HFF-Myc (cell line): ENCODE results near the gene TMEM150B.

Experiments used
- DNase-seq: peaks from one replicate; pipeline ENCODE4 v3.0.0-alpha.2; 2011; ENCODE audit warnings: low read depth; ENCODE audit errors: extremely low read depth
- H3K4me3 ChIP-seq: replicated peaks from 2 replicates; pipeline ENCODE4 v1.5.1; 2011; ENCODE audit warnings: low read depth, mild to moderate bottlenecking, control low read depth, low read length
- TF ChIP-seq, protein P1 (sequence below): IDR thresholded peaks from 2 replicates; pipeline ENCODE4 v1.5.1; 2012; ENCODE audit warnings: mild to moderate bottlenecking, low read depth, low read length, control low read depth; ENCODE audit errors: missing control alignments

The TMEM150B gene

DNA sequence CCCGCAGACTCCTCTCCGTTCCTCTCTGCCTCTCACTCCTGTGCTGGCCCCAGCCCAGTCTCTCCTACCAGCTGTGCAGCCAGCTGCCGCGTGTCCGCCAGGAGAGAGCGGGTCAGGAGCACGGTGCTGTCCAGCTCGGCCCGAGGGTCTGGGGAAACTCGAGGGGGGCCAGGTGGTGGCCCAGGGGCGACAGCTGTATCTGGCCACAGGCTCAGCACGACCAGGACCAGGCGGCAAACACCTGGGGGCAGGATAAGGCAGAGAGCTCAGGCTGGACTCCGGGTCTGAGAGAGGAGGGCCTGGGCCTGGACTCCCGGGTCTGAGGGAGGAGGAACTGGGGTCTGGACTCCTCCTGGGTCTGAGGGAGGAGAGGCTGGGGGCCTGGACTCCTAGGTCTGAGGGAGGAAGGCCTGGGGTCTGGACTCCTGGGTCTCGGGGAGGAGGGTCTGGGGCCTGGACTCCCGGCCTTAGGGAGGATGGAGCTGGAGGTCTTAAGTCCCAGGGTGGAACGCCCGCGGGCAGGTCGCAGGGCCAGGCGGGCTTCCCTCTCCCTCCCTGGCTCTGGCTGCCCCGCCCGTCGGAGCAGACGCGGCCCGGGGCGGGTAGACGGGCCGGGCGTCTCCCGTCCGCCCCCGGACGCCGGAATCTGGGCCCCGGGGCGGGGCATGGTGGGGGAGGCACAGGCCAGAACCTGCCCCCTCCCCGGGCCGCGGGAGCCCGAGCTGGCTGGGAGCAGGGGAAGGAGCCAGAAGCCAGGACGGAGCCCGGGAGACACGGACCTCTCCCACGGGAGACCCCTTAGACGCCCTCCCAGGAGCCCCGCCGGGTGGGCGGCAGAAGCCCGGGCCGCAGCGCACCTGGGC lies 43.8 kb upstream of the TMEM150B start:
- no peak for DNase-seq
- H3K4me3 ChIP-seq: peak overlapping the region; percentile 35
- TF ChIP-seq, protein P1, sequence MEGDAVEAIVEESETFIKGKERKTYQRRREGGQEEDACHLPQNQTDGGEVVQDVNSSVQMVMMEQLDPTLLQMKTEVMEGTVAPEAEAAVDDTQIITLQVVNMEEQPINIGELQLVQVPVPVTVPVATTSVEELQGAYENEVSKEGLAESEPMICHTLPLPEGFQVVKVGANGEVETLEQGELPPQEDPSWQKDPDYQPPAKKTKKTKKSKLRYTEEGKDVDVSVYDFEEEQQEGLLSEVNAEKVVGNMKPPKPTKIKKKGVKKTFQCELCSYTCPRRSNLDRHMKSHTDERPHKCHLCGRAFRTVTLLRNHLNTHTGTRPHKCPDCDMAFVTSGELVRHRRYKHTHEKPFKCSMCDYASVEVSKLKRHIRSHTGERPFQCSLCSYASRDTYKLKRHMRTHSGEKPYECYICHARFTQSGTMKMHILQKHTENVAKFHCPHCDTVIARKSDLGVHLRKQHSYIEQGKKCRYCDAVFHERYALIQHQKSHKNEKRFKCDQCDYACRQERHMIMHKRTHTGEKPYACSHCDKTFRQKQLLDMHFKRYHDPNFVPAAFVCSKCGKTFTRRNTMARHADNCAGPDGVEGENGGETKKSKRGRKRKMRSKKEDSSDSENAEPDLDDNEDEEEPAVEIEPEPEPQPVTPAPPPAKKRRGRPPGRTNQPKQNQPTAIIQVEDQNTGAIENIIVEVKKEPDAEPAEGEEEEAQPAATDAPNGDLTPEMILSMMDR: no peak

DNA sequence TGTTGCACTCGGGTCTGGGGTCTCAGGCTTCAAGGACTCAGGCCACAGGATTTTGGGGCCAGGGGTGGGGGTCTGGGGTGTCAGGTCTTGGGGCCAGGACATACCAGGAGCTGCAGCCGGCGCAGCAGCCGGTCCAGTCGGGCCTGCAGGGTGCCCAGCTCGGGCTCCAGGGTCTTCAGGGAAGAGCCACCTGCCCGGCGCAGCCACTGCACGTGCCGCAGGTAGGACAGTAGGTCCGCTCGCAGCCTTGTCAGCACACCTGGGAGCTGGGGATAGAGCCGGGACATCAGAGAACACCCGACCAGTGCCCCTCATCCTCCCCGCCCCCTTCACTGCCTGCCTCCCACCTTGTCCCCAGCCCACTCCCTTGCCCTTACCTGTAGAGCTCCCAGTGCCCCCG lies 43.0 kb upstream of the TMEM150B start:
- no peak overlapping the region for H3K4me3 ChIP-seq
- TF ChIP-seq, protein P1: no peak
- DNase-seq: no peak

DNA sequence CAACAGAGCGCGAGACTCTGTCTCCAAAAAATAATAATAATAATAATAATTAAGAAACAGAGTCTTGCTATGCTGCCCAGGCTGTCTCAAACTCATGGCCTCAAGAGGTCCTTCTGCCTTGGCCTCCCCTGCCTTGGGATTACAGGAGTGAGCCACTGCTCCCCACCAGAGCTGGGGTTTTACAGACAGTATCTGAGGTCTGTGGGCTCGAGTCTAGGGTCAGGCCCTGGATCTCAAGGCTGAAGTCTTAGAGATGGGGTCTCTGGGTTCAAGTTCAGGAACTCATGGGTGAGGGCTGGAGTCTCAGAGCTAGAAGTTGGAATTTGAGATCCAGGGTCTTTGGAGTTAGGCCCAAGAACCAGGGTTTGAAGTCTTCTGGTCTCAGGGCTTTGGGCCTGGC lies 41.6 kb upstream of the TMEM150B start:
- DNase-seq: no peak
- H3K4me3 ChIP-seq: no peak overlapping the region
- TF ChIP-seq, protein P1: no peak

DNA sequence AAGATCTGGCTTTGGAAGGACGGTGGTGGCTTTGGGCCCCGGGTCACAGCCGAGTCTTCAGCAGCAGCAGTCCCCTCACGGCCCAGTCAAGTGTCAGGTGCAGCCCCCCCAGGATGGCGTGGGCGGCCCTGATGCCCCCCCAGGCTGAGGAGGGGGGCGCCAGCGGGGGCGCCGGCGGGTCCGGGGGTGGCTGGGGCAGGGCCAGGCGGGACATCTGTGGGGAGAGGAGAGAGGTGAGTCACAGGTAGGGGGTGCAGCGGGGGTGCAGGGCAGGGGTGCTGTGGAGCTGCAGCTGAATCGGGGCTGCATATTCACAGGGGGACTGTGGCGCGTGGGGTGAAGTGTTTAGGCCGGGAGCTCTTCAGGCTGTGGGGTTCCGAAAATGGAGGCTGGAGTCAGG lies 40.8 kb upstream of the TMEM150B start:
- TF ChIP-seq, protein P1: no peak
- DNase-seq: no peak
- no peak overlapping the region for H3K4me3 ChIP-seq

DNA sequence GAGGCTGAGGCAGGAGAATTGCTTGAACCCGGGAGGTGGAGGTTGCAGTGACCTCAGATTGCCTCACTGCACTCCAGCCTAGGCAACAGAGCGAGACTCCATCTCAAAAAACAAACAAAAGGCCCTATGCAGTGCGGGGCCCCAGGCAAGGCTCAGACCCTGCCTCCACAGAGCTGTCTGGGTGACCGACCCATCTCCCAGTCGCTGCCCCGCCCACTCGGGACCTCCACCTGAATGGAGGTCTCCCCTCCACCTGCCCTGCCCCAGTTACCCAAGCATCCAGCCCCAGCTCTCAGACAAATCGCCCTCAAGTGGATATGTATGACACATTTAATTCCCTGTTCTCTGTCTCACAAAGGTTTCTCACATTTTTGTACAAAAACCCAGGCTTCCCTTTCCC lies 40.1 kb upstream of the TMEM150B start:
- DNase-seq: no peak
- H3K4me3 ChIP-seq: no peak overlapping the region
- TF ChIP-seq, protein P1: no peak

DNA sequence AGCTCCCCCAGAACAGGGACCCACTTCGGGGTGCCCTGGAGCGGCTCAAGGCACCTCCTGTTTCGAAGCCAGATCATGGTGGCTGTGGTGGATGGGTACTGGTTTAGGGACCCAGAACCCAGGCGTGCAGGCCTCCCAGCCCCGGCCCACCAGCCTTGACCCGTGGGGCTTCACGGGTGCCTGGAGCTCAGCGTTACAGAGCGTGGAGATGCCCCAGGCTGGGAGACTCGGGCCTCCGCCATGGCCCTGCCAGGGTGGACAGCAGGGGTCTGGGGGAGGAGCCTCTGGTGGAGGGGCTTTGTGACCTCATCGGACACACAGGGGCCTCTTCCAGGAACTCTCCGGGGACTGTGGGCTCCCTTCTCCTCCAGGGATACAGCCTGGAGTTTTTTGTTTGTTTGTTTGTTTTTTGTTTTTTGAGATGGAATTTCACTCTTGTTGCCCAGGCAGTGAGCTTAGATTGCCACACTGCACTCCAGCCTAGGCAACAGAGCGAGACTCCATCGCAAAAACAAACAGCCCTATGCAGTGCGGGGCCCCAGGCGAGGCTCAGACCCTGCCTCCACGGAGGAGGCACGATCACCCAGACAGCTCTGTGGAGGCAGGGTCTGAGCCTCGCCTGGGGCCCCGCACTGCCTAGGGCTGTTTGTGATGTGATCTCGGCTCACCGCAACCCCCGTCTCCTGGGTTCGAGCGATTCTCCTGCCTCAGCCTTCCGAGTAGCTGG lies 38.0 kb upstream of the TMEM150B start, which contains the start of gene GARIN5B:
Gene GARIN5B (minus strand): TSS at position 271 of the 727 bp plus-strand sequence. CDS start 194 bp downstream, at position 77.
- TF ChIP-seq, protein P1: no peak
- DNase-seq: no peak
- H3K4me3 ChIP-seq: no peak within 1 kb of the TSS
